A673 (cell line): ENCODE measurements around the gene ZMIZ2. TPM values are rescaled to one million over a fixed set of nuclear protein-coding genes. Genes with fewer than 3 reads are reported as not detected.

ENCODE experiments used
- BruUV-seq: library from RNA; stranded (reverse); fragments of 400-500 nt; replicated peaks from 2 replicates; lab custom pipeline; 2021; lab: Mats Ljungman, UMichigan
- CTCF ChIA-PET: fragments of 300-600 bp; sonication (Branson Sonifier 250); formaldehyde crosslinking; loops from one replicate; lab custom pipeline; 2022; ENCODE audit warnings: antibody characterized with exemption; lab: Charles Lee
- POLR2A ChIA-PET: fragments of 300-600 bp; sonication (Branson Sonifier 250); formaldehyde crosslinking; loops from one replicate; lab custom pipeline; 2022; ENCODE audit warnings: antibody characterized with exemption; ENCODE audit not compliant: low non-redundant PET; lab: Charles Lee
- DNase-seq: peaks from one replicate; pipeline ENCODE4 v3.0.0-alpha.2; 2015; ENCODE audit warnings: low spot score
- H3K27ac ChIP-seq: fragments of 200-600 bp; sonication (generic); 2 replicates; pipeline ENCODE4 v1.5.1; 2016; ENCODE audit warnings: mixed run types, low read depth, mild to moderate bottlenecking, mixed read lengths, antibody characterized with exemption, low read length; ENCODE audit not compliant: poor library complexity, severe bottlenecking
- H3K27me3 ChIP-seq: fragments of 200-600 bp; sonication (generic); replicated peaks from 2 replicates; pipeline ENCODE4 v1.6.1; 2017; ENCODE audit warnings: mixed run types, low read depth, mild to moderate bottlenecking, mixed read lengths, antibody characterized with exemption, low read length; ENCODE audit not compliant: insufficient read depth, poor library complexity
- H3K36me3 ChIP-seq: fragments of 200-600 bp; sonication (generic); 2 replicates; pipeline ENCODE4 v1.6.1; 2016; ENCODE audit warnings: mixed run types, mild to moderate bottlenecking, mixed read lengths, antibody characterized with exemption, low read length; ENCODE audit not compliant: insufficient read depth, poor library complexity, severe bottlenecking
- H3K4me1 ChIP-seq: fragments of 200-600 bp; sonication (generic); 2 replicates; pipeline ENCODE4 v1.6.1; 2017; ENCODE audit warnings: mixed run types, mild to moderate bottlenecking, mixed read lengths, antibody characterized with exemption, low read length; ENCODE audit not compliant: insufficient read depth, poor library complexity, severe bottlenecking
- H3K4me3 ChIP-seq: fragments of 200-600 bp; sonication (generic); 2 replicates; pipeline ENCODE4 v1.5.1; 2016; ENCODE audit warnings: low read depth, mixed run types, mild to moderate bottlenecking, mixed read lengths, low read length; ENCODE audit not compliant: poor library complexity, severe bottlenecking
- H3K9me3 ChIP-seq: fragments of 200-600 bp; sonication (generic); 2 replicates; pipeline ENCODE4 v1.6.1; 2016; ENCODE audit warnings: mixed run types, low read depth, mild to moderate bottlenecking, mixed read lengths, antibody characterized with exemption, low read length; ENCODE audit not compliant: poor library complexity, severe bottlenecking
- CTCF ChIP-seq: fragments of 300-800, 200-600 bp; sonication (generic); conservative IDR thresholded peaks from 2 replicates; pipeline ENCODE4 v1.5.1; 2017; ENCODE audit warnings: low read depth, mild to moderate bottlenecking, antibody characterized with exemption, low read length, moderate library complexity, mixed read lengths
- EZH2 ChIP-seq: fragments of 200-600 bp; sonication (generic); IDR thresholded peaks from 2 replicates; pipeline ENCODE4 v1.6.1; 2017; ENCODE audit warnings: borderline replicate concordance, low read depth, mild to moderate bottlenecking, mixed read lengths, antibody characterized with exemption, low read length; ENCODE audit not compliant: poor library complexity, severe bottlenecking
- intact Hi-C: fragments of 100-400 bp; cut with micrococcal nuclease; formaldehyde crosslinking; loops from one replicate; pipeline ENCODE4 v1.10.0; 2022; ENCODE audit not compliant: unreplicated experiment
- total RNA-seq: library from RNA; stranded (reverse); gene quantifications from 2 replicates; pipeline ENCODE4 v1.2.3, GENCODE V29; 2021

The ZMIZ2 gene
- total RNA-seq, 1 experiment from 2014 or later = 114 TPM

- Histone ChIP-seq H3K27ac (peak overlapping the region; percentile 30), H3K4me1 (no peaks in the 10 kb centered on the region), H3K9me3 (no peaks in the 10 kb centered on the region), H3K36me3 (peaks cover 54% of the 10 kb centered on the region), H3K27me3 (no peaks in the 10 kb centered on the region), H3K4me3 (no peak overlapping the region)
- DNase-seq = no peak
- BruUV-seq = no TSS peak
- ChIA-PET CTCF (no interaction called here), POLR2A (no interaction called here)
- intact Hi-C loops = no loop called here
- no peak for TF ChIP-seq EZH2
- no peak for TF ChIP-seq CTCF
These were observed 18.7 kb downstream of the ZMIZ2 start for GRCh38 chr7:44767134-44767911.

- no peak for DNase-seq
- Histone ChIP-seq H3K9me3 (no peaks in the 10 kb centered on the region), H3K27me3 (no peaks in the 10 kb centered on the region), H3K4me3 (no peak overlapping the region), H3K27ac (peak overlapping the region; percentile 30), H3K36me3 (peaks cover 47% of the 10 kb centered on the region), H3K4me1 (no peaks in the 10 kb centered on the region)
- intact Hi-C loops = no loop called here
- CTCF ChIA-PET = no interaction called here
- POLR2A ChIA-PET = no interaction called here
- TF ChIP-seq EZH2 = no peak
- no peak for TF ChIP-seq CTCF
- TSS peak; percentile 20 for BruUV-seq
These were observed 19.4 kb downstream of the ZMIZ2 start for GRCh38 chr7:44767912-44768627.

GRCh38 chr7:44768628-44769371 is 20.2 kb downstream of the ZMIZ2 start:
- BruUV-seq = no TSS peak
- DNase-seq = no peak
- TF ChIP-seq EZH2 (no peak), CTCF (no peak)
- H3K27me3 ChIP-seq = no peaks in the 10 kb centered on the region
- ChIA-PET CTCF (no interaction called here), POLR2A (no interaction called here)
- H3K9me3 ChIP-seq = no peaks in the 10 kb centered on the region
- H3K36me3 ChIP-seq = peaks cover 40% of the 10 kb centered on the region
- H3K4me1 ChIP-seq = no peaks in the 10 kb centered on the region
- intact Hi-C loops = no loop called here
- H3K4me3 ChIP-seq = no peak overlapping the region
- no peak overlapping the region for H3K27ac ChIP-seq
